Transverse colon (tissue), 4 donors: ENCODE measurements around the gene AHNAK2.

Experiments
- CTCF ChIP-seq, 5 experiments: fragments of 200-600 bp in 3 of 5; fragments of 450-650 bp in 2 of 5; sonication (generic) in 3 of 5; IDR thresholded peaks; 1 replicate in 2 of 5; 2 replicates in 3 of 5; pipeline ENCODE4 v1.5.1; 2016 to 2017; ENCODE audit warnings: antibody characterized with exemption in 5 of 5, inconsistent platforms in 3 of 5, mild to moderate bottlenecking in 2 of 5, moderate library complexity in 1 of 5
- POLR2A ChIP-seq: fragments of 450-650 bp; IDR thresholded peaks from one replicate; pipeline ENCODE4 v1.6.1; 2016; ENCODE audit warnings: antibody characterized with exemption, mild to moderate bottlenecking, moderate library complexity
- POLR2AphosphoS5 ChIP-seq, 3 donors: sonication (generic); formaldehyde crosslinking; IDR thresholded peaks; one replicate each; pipeline ENCODE4 v1.6.1; 2016; ENCODE audit warnings: antibody characterized with exemption in 3 of 3

- TF ChIP-seq POLR2AphosphoS5 (IDR thresholded peaks at IDR 0.05): no peak
- no peak for TF ChIP-seq CTCF (IDR thresholded peaks at IDR 0.05)
- no peak for TF ChIP-seq POLR2A
These were observed 33.3 kb upstream of the AHNAK2 start for GRCh38 chr14:105011312-105011990.
